Stimulated activated CD8-positive, alpha-beta memory T cell treated with anti-CD3 and anti-CD28 coated beads, Interleukin-12 subunit alpha, Interleukin-12 subunit beta, amount 100 ng/mL, for 4 hours (primary cell): ENCODE measurements around the gene WNT4.

ENCODE experiments used
- DNase-seq: peaks from one replicate; pipeline ENCODE4 v3.0.0-alpha.2; 2020; ENCODE audit warnings: low read depth

WNT4 gene

DNA sequence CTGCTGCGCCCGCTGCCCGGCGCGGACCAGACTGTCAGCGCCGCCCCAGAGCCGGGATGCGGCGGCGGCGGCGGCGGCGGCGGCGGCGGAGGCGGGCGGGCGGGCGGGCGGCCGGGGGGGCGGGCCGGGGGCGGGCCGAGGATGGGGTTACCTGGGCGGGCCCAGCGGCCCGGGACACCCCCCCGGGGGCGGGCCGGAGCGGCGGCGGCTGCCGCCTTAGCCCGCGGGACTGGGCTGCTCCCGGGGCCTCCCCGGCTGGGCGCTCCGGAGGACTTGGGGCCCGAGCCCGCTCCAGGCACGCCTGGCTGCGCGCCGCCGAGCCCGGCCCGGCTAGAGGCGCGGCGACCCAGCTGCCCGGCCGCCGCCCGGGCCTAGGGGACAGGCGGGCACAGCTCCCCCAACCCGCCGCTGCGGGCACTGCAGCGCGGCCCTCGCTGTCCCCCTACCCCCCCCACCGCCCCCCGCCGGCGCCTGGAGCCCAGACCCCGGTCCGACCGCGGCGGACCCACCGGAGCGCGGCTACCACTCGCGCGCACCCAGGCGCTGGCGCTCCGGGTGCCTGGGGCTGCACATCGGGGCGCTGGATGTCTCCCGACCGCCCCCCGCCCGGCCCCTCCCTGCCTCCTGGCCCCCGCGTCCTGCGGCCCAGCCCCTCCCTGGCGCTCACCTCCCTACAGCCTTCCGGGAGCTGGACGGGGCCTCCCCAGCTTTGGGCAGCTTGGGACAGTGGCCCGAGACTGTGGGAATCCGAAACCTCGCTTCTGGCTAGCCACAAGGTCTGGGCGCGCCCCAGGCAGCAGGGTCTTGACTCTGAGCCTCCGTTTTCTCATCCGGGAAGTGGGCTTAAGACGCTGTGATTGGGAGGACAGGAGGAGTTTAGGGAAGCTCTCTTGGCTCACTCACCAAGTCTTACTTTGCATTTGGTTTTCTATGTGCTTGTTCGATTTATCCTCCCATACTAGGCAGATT lies at the start of gene WNT4:
Gene WNT4 (minus strand): TSS at position 33 of the 969 bp plus-strand sequence. CDS start 175 bp downstream, outside the sequence.
- no peak for DNase-seq

DNA sequence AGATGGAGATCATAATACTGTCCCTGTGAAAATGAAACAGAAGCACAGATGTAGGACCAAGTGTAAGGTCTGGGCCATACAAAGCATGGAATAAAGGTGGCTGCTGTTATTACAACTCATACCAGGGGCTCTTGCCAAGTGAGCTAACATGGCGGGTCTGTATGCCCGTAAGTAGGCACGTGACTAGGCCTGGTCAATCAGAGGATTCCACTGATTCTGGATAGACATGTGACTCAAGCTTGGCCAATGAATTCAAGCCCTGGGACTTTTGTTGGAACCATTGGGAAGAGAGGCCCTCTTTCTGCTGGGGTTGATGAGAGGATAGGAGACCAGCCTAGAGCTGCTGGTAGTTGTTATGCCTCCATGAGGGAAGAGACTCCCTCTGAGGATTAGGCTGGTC lies 47.8 kb upstream of the WNT4 start:
- DNase-seq: no peak

DNA sequence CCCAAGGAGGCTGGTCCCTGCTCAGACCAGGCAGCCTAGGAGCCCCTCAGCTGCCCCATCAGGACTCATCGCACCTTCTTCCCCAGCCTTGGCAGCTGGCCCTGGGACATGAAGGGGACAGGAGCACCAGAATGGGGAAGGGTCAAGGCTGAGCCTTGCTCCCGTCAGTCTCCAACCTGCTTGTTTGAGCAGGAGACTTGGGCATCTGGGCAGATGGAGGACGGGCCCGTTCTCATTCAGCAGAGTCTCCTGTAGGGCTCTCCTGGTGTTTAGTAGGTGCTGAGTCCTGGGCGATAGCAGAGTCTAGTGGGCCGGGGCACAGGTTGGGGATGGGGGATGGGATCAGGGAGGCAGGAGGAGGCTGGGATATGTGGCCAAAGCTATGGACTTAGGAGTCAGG lies 47.4 kb upstream of the WNT4 start:
- DNase-seq: no peak

DNA sequence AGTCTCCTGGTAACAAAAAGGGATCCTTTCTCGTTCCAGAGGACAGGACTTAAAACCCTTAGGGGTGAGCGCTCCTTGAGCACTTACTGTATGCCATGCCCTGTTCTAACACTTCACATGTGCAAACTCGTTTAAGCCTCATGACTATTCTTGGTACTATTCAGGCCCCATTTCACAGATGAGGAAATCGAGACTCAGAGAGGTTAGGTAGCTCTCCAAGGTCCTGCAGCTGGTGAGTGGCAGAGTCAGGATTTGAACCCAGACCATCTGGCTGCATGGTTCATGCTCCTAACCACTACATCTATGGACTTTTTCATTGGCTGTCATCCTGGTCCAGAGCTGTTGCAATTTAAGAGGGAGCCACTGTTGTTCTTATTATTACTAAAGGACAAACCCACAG lies 46.7 kb upstream of the WNT4 start:
- no peak for DNase-seq

DNA sequence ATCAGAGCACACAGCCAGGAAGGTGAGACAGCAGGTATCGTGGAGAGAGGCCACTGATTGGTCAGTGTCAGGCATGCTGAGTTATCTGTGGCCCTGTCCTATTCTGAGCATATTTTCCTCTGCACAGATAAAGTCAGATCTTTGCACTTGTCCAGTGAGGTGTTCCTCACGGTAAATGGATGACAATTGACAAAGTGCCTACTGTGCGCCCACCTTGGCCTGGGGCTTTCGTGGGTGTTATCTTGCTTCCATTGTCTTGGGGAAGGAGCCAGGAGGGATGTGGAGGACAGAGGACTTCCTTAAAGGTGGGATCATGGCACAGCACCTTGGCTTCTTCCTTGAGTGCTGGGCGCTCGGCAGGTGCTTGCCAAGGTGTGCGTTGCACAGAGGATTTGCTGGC lies 46.0 kb upstream of the WNT4 start:
- DNase-seq: no peak

DNA sequence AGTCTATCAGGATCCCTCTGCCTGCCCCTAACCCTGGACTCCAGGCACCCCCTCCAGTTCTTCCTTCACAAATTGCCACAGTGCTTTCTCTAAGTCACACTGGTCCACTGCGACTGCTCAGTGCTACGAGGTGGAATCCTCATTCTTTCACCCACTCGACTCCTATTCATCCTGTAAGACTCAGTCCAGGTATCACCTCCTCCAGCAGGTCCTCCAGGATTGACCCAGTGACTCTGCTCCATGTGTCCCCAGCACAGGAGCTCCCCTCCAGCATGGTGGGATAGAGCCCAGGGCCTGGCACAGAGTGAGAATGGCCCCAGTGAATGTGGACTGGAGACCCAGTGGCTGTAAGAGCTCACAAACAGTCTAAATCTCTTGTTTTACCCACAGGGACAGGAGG lies 45.5 kb upstream of the WNT4 start:
- DNase-seq: no peak

DNA sequence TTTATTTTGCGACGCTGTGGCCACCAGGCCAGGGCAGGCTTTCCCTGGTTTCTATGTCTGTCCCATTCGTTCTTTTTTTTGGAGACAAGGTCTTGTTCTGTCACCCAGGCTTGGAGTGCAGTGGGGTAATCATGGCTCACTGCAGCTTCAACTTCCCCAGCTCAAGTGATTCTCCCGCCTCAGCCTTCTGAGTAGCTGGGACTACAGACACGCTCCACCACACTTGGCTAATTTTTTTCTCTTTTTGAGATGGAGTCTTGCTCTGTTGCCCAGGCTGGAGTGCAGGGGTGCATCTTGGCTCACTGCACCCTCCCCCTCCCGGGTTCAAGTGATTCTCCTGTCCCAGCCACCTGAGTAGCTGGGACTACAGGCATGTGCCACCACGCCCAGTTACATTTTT lies 43.4 kb upstream of the WNT4 start:
- DNase-seq: no peak

DNA sequence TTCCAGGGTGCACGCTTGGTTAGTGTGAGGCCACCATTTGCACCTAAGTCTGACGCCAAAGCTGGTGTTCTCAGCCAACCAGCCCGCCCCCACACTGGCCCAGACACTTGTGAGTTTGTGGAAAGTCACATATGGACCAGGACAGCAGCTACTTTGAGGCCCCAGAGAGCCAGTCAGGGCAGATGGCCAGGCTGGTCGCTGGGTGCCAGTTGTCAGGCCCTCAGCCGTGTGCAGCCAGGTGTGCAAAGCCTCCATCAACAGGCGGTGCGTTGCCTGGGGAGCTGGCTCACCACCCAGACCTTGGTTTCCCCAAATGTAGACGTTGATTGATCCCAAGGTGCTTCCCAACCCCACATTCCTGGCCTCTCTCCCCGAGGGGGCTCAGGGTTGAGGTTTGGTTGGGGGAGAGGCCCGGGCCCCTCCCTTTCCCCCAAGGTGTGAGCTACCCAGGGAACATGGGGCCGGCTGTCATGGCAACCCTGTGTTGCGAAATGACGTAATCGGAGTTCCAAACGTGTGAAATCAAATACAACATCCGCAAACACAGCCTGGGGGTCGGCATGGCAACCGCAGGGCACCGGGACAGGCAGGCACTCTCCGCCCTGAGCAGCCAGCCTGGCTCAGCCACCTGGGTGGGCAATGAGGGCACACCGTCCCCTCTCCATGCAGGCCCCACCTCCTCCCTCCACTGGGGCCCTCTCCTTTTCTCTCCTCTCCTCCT lies 42.2 kb upstream of the WNT4 start:
- DNase-seq: no peak

DNA sequence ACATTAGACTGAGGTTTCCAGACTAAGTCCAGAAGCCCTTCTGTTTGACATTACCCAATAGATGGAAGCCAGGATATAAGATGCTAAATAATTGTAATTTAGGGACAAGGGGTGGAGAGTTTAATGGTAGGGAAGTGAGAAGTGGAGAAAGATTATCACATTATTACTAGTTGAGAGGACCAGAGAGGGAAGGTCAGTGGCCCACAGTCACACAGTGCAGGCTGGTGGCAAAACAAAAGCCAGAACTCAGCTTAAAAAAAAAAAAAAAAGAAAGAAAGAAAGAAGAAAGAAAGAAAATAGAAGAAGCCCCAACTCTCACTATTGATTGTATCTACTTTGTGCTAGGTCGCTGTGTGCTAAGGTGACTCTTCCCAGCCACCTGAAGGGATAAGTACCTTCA lies 41.6 kb upstream of the WNT4 start:
- no peak for DNase-seq

DNA sequence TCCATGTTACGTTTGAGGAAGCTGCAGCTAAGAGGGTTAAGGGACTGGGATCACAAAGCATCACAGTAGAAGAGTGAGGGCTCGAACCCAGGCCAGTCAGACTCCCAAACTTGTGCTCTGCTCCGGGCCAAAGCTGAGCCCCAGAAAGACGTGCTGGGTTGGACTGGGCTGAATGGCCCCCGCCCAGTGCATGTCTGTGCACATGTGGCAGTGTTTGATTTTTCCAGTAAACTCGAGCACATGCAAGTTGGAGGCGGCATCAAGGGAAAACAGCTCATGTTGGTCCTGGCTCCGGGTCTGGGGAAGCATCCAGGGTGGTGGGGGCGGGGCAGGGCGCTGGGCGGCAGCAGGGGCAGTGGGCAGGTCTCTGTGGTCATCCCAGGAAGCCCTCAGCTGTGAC lies 39.8 kb upstream of the WNT4 start:
- DNase-seq: no peak

DNA sequence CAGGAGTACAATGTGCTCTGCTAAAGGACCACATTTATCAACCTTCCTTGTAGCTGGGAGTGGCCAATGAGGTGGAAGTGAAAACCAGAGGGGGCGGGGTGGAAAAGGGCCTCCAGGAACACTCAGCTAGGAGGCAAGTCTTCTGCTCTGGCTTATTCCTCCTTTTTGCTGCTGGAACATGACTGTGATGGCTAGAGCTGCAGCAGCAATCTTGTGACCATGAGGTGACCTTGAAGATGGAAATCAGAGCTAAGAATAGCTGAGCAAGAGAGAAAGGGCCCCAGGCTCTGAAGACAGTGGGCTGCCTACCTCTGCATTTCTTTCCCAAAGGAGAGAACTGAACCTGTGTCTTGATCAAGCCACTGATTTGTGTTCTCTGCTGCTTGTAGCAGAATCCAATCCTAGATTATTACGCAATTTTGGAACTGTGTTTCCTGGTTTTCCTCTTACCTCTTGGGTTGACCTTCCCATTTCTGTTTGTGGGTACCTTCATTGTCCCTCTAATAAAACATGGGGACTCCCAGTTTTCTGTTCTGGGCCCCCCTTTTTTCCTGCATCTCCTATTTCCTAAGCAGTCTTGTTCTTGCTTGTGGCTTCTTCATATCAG lies 36.4 kb upstream of the WNT4 start:
- no peak for DNase-seq

DNA sequence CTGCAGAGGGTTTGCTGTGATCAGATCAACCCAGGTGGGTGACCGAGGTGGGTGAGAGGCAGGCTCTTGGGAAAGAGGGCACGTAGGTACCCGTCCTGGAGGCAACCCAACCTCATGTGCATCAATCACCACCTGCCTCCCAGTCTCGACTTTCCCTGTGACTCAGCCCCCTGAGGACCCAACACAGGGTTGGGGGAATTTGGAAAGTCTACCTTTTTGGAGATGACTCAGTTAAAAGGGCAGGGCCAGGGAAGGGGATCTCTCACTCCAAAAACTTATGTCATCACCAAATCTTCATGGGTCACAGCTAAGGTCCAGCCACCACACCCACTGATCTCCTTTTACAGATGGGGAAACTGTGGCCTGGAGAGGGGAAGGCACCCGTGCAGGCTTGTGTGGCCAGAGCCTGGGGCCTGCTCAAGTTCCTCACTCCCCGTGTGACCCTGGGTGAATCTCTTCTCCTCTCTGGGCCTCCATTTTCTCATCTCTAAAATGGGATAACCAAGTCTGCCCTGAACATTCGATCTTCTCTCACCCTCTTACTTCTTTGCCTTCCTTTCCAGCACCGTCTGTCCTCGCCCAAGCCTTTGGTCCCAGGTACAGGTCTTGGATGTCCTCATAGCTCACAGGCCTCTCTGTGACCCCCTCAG lies 34.6 kb upstream of the WNT4 start:
- no peak for DNase-seq

DNA sequence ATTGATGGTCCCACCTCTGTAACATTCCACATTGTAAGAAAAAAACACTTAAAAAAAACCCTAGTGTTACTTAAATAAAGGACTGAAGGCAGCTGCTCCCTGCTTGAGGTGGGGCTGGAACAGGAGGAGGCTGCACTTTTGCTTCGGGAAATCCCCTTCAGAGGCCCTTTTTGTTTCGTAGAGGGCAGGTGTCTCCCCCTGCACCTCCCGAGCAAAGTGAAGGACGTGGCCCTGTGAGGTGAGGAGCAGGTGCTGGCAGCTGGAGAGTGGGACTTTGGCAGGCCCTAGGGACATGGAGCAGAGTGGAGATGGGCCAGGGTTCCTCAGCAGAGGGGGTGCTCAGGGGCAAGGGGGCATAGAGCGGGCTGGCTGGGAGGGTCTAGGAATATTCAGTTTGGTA lies 33.4 kb upstream of the WNT4 start:
- no peak for DNase-seq

DNA sequence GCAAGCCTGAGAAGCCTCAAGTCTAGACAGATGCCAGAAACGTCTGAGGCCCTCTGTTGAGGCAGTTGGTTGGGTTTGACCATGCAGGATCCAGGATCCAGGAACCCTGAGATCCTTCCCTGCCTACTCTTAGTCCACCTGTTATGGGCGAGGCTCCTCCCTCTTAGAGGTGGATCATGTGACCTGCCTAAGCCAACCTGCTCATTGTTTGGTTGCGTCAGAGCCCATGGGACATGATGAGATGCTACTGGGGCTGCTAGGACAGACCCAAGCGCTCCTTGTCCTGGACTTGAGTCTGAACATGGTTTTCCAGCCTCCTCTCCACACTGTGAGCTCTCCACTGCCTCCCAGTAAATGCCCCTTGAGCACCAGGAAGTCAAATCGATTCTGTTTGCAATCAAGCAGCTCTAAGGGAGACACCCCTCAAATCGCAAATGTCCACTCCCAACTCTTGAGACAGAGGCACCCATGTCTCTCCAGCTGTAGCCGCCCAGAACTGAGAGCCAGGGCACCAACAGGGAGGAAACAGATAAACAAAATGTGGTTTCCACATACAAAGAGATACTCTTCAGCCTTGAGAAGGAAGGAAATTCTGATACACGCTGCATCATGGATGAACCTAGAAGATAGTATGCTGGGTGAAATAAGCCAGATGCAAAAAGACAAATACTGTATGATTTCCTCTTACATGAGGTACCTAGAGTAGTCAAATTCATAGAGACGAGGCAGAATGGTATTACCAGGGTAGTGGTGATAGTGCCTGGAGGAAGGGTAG lies 31.7 kb upstream of the WNT4 start:
- DNase-seq: no peak

DNA sequence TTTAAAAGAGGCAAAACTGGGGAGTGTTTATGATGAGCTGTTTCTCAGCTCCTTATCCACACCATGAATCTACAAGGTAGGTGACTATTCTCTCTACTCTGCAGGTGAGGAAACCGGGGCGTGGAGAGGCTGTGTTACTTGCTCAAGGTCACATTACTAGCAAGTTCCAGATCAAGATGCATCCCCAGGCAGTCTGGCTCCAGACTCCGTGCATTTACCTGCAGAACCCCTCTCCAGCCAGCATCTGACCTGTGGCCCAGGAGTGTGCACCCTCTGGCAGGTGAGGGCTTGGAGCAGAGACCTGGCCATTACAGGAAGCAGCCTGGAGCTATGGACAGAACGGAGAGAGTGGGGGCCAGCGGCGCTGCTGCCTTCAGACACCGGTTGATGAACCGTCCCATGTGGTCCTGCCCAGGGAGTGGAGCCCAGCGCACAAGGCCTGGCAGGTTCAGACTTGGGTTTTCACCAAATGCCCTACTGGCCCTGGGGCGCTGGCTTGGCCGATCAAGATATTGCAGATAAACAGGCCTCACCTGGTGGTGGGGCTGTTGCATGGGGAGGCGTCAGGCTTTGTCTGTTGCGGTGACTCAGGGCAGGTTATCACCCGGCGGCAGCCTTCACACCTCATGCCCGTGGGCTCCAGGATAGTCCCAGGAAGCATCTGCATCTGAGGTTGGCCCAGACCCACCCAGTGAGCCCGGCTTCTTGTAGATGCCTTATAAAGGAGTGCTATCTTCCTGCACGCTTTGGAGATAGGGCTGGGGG lies 29.2 kb upstream of the WNT4 start:
- no peak for DNase-seq

DNA sequence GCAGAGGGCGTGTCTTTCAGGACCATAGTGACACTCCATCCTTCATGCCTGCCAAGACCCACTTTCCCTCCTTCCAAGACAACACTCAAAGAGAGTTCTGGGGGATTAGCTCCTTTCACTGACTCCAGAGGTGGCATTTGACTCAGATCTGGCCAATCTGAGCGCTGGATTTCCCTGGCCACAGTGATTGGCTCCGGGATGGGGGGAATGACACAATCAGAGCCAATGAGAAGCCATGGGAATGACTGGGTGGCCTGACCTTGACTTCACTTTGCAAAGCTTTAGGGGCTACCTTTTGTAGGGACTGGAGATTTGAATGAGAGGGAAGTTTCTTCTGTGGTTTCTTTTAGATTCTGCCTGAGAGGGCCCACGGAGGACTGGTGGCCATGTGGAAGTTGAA lies 26.9 kb upstream of the WNT4 start:
- no peak for DNase-seq

DNA sequence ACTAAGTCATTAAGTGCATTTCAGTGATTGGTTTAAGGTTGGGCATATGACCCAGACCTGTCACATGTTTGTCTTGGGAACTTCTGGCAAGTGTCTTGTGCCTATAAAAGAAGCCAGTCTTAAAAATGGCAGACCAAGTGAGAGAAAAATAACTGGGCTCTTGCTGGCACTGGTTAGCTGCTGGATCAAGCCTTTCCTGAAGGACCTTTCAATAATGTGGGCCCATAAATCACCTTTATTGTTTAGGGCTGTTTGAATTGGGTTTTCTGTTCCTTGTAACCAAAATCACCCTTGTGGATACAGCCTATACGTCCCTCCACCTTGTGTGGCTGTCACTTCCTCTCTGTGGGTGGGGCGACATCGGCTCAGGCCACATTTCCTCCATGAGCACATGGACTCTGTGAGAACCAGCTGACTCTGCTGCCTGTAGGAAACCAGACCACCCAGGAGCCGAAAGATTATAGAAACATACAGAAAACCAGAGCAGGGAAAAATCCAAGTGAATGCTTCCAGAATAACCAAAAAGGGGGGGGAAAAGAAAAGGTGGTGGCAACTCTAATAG lies 25.6 kb upstream of the WNT4 start:
- DNase-seq: no peak

DNA sequence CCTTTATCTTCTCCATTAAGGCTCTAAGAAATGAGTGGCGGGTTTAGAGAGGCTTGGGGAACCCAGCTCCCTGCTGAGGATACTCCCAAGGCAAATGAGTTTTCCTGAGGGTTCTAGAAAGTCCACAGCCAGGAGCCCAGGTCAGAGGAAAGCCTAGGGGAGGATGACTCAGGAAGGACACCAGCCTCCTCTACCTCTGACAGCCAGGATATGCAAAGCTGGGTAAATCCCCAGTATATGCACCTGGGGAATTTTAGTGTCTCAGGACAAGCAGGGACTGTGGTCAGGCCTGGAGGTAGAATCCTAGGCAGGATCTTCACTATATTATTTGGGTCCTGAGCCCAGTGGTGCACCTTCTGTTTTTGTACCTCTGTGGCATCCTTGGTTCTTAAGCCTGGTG lies 23.5 kb upstream of the WNT4 start:
- DNase-seq: no peak

DNA sequence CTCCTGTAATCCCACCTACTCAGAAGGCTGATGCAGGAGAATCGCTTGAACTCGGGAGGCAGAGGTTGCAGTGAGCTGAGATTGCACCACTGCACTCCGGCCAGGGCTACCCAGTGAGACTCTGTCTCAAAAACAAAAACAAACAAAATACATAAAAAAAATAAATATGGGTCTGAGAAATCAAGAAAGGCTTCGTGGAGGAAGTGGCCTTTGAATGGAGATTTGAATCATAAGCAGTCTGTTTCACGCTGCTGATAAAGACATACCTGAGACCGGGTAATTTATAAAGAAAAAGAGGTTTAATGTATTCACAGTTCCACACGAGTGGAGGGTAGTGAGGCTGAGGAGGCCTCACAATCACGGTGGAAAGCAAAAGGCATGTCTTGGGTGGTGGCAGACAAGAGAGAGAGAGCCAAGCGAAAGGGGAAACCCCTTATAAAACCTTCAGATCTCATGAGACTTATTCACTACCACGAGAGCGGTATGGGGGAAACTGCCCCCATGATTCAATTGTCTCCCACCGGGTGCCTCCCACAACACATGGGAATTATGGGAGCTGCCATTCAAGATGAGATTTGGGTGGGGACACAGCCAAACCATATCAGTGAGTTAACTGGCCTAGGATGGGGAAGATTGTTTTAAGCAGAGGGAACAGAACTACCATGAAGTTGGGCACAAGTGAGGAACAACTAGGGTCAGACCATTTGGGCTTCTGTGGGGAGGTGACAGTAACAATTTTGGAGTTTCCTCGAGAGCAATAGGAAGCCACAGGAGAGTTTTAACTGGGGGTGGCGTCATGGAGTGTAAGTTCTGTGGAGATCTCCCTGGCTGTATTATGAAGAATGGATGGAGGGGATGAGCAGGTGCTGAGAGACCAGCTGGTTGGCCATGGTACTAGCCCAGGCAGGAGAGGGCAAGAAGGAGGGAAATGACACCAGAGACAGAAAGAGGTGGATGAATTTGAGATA lies 22.2 kb upstream of the WNT4 start:
- no peak for DNase-seq
